ENCODE results near the gene SDK2.

SDK2 gene

GRCh38 chr17:73640691-73641090 is 3.6 kb downstream of the SDK2 start:
- Histone ChIP-seq H3K9me3 (ENCODE audit: control insufficient read depth, insufficient read depth, low read length) (no peaks in the 10 kb centered on the region), H3K9ac (ENCODE audit: low read depth, low read length) (no peak overlapping the region), H3K4me3 (ENCODE audit: low read depth, low read length) (no peak overlapping the region), H3K4me1 (ENCODE audit: control insufficient read depth, insufficient read depth, low read length) (peaks cover 3% of the 10 kb centered on the region), H3K36me3 (ENCODE audit: control insufficient read depth, insufficient read depth, low read length) (no peaks in the 10 kb centered on the region), H3K27me3 (ENCODE audit: control insufficient read depth, insufficient read depth, low read length) (peaks cover 17% of the 10 kb centered on the region)

GRCh38 chr17:73639932-73640331 is 4.3 kb downstream of the SDK2 start:
- Histone ChIP-seq H3K27me3 (ENCODE audit: control insufficient read depth, insufficient read depth, low read length) (peaks cover 15% of the 10 kb centered on the region), H3K9ac (ENCODE audit: low read depth, low read length) (no peak overlapping the region), H3K36me3 (ENCODE audit: control insufficient read depth, insufficient read depth, low read length) (no peaks in the 10 kb centered on the region), H3K4me3 (ENCODE audit: low read depth, low read length) (no peak overlapping the region), H3K4me1 (ENCODE audit: control insufficient read depth, insufficient read depth, low read length) (peaks cover 3% of the 10 kb centered on the region), H3K9me3 (ENCODE audit: control insufficient read depth, insufficient read depth, low read length) (no peaks in the 10 kb centered on the region)

- Histone ChIP-seq H3K4me3 (ENCODE audit: low read depth, low read length) (no peak overlapping the region), H3K27me3 (ENCODE audit: control insufficient read depth, insufficient read depth, low read length) (peaks cover 15% of the 10 kb centered on the region), H3K4me1 (ENCODE audit: control insufficient read depth, insufficient read depth, low read length) (peaks cover 3% of the 10 kb centered on the region), H3K9me3 (ENCODE audit: control insufficient read depth, insufficient read depth, low read length) (no peaks in the 10 kb centered on the region), H3K9ac (ENCODE audit: low read depth, low read length) (no peak overlapping the region), H3K36me3 (ENCODE audit: control insufficient read depth, insufficient read depth, low read length) (no peaks in the 10 kb centered on the region)
These were observed 4.9 kb downstream of the SDK2 start for GRCh38 chr17:73639322-73639721.

- Histone ChIP-seq H3K27me3 (ENCODE audit: control insufficient read depth, insufficient read depth, low read length) (peaks cover 13% of the 10 kb centered on the region), H3K36me3 (ENCODE audit: control insufficient read depth, insufficient read depth, low read length) (no peaks in the 10 kb centered on the region), H3K9ac (ENCODE audit: low read depth, low read length) (no peak overlapping the region), H3K4me1 (ENCODE audit: control insufficient read depth, insufficient read depth, low read length) (peaks cover 3% of the 10 kb centered on the region), H3K4me3 (ENCODE audit: low read depth, low read length) (no peak overlapping the region), H3K9me3 (ENCODE audit: control insufficient read depth, insufficient read depth, low read length) (no peaks in the 10 kb centered on the region)
These were observed 5.7 kb downstream of the SDK2 start for GRCh38 chr17:73638556-73638955.

- no peaks in the 10 kb centered on the region for H3K36me3 ChIP-seq (ENCODE audit: control insufficient read depth, insufficient read depth, low read length)
- H3K9ac ChIP-seq (ENCODE audit: low read depth, low read length): no peak overlapping the region
- no peaks in the 10 kb centered on the region for H3K9me3 ChIP-seq (ENCODE audit: control insufficient read depth, insufficient read depth, low read length)
- peaks cover 3% of the 10 kb centered on the region for H3K4me1 ChIP-seq (ENCODE audit: control insufficient read depth, insufficient read depth, low read length)
- peaks cover 13% of the 10 kb centered on the region for H3K27me3 ChIP-seq (ENCODE audit: control insufficient read depth, insufficient read depth, low read length)
- no peak overlapping the region for H3K4me3 ChIP-seq (ENCODE audit: low read depth, low read length)
These were observed 6.4 kb downstream of the SDK2 start for GRCh38 chr17:73637866-73638265.

- Histone ChIP-seq H3K4me3 (ENCODE audit: low read depth, low read length) (no peak overlapping the region), H3K27me3 (ENCODE audit: control insufficient read depth, insufficient read depth, low read length) (no peaks in the 10 kb centered on the region), H3K4me1 (ENCODE audit: control insufficient read depth, insufficient read depth, low read length) (no peaks in the 10 kb centered on the region), H3K9ac (ENCODE audit: low read depth, low read length) (no peak overlapping the region), H3K9me3 (ENCODE audit: control insufficient read depth, insufficient read depth, low read length) (no peaks in the 10 kb centered on the region), H3K36me3 (ENCODE audit: control insufficient read depth, insufficient read depth, low read length) (no peaks in the 10 kb centered on the region)
These were observed 9.0 kb downstream of the SDK2 start for GRCh38 chr17:73635101-73635817.

- no peak overlapping the region for H3K9ac ChIP-seq (ENCODE audit: low read depth, low read length)
- no peaks in the 10 kb centered on the region for H3K36me3 ChIP-seq (ENCODE audit: control insufficient read depth, insufficient read depth, low read length)
- no peaks in the 10 kb centered on the region for H3K4me1 ChIP-seq (ENCODE audit: control insufficient read depth, insufficient read depth, low read length)
- H3K4me3 ChIP-seq (ENCODE audit: low read depth, low read length): no peak overlapping the region
- H3K27me3 ChIP-seq (ENCODE audit: control insufficient read depth, insufficient read depth, low read length): no peaks in the 10 kb centered on the region
- H3K9me3 ChIP-seq (ENCODE audit: control insufficient read depth, insufficient read depth, low read length): no peaks in the 10 kb centered on the region
These were observed 9.6 kb downstream of the SDK2 start for GRCh38 chr17:73634629-73635028.

GRCh38 chr17:73633736-73634135 is 10.5 kb downstream of the SDK2 start:
- Histone ChIP-seq H3K4me3 (ENCODE audit: low read depth, low read length) (no peak overlapping the region), H3K27me3 (ENCODE audit: control insufficient read depth, insufficient read depth, low read length) (no peaks in the 10 kb centered on the region), H3K9me3 (ENCODE audit: control insufficient read depth, insufficient read depth, low read length) (no peaks in the 10 kb centered on the region)

GRCh38 chr17:73632513-73632912 is 11.7 kb downstream of the SDK2 start:
- Histone ChIP-seq H3K4me3 (ENCODE audit: low read depth, low read length) (no peak overlapping the region), H3K9me3 (ENCODE audit: control insufficient read depth, insufficient read depth, low read length) (no peaks in the 10 kb centered on the region), H3K36me3 (ENCODE audit: control insufficient read depth, insufficient read depth, low read length) (peaks cover 3% of the 10 kb centered on the region), H3K9ac (ENCODE audit: low read depth, low read length) (no peak overlapping the region), H3K4me1 (ENCODE audit: control insufficient read depth, insufficient read depth, low read length) (no peaks in the 10 kb centered on the region), H3K27me3 (ENCODE audit: control insufficient read depth, insufficient read depth, low read length) (no peaks in the 10 kb centered on the region)

More at GRCh38 chr17:73633736-73634135, 10.5 kb downstream of the SDK2 start:
- Histone ChIP-seq H3K9ac (ENCODE audit: low read depth, low read length) (no peak overlapping the region), H3K36me3 (ENCODE audit: control insufficient read depth, insufficient read depth, low read length) (peaks cover 3% of the 10 kb centered on the region), H3K4me1 (ENCODE audit: control insufficient read depth, insufficient read depth, low read length) (no peaks in the 10 kb centered on the region)

- Histone ChIP-seq H3K9me3 (ENCODE audit: control insufficient read depth, insufficient read depth, low read length) (no peaks in the 10 kb centered on the region), H3K27me3 (ENCODE audit: control insufficient read depth, insufficient read depth, low read length) (no peaks in the 10 kb centered on the region), H3K9ac (ENCODE audit: low read depth, low read length) (no peak overlapping the region), H3K36me3 (ENCODE audit: control insufficient read depth, insufficient read depth, low read length) (peaks cover 5% of the 10 kb centered on the region), H3K4me3 (ENCODE audit: low read depth, low read length) (no peak overlapping the region), H3K4me1 (ENCODE audit: control insufficient read depth, insufficient read depth, low read length) (no peaks in the 10 kb centered on the region)
These were observed 13.2 kb downstream of the SDK2 start for GRCh38 chr17:73630965-73631595.

- no peak overlapping the region for H3K9ac ChIP-seq (ENCODE audit: low read depth, low read length)
- H3K27me3 ChIP-seq (ENCODE audit: control insufficient read depth, insufficient read depth, low read length): no peaks in the 10 kb centered on the region
- H3K4me3 ChIP-seq (ENCODE audit: low read depth, low read length): no peak overlapping the region
- H3K4me1 ChIP-seq (ENCODE audit: control insufficient read depth, insufficient read depth, low read length): no peaks in the 10 kb centered on the region
- peaks cover 5% of the 10 kb centered on the region for H3K36me3 ChIP-seq (ENCODE audit: control insufficient read depth, insufficient read depth, low read length)
- H3K9me3 ChIP-seq (ENCODE audit: control insufficient read depth, insufficient read depth, low read length): no peaks in the 10 kb centered on the region
These were observed 13.7 kb downstream of the SDK2 start for GRCh38 chr17:73630531-73630930.
